OCI-LY3 (cell line): ENCODE data around the gene ZNF580.

ENCODE experiments used
- EZH2phosphoT487 ChIP-seq: fragments of 200-600 bp; shearing (Covaris generic); IDR thresholded peaks from 2 replicates; pipeline ENCODE4 v1.6.1; 2018; ENCODE audit warnings: antibody characterized with exemption, mixed run types, low read depth
- TF ChIP-seq, protein P1 (sequence below): fragments of 200-600, 300-600 bp; sonication (generic); IDR thresholded peaks from 2 replicates; pipeline ENCODE4 v1.5.1; 2014; ENCODE audit warnings: antibody characterized with exemption, low read length, low read depth

- TF ChIP-seq, protein P1, sequence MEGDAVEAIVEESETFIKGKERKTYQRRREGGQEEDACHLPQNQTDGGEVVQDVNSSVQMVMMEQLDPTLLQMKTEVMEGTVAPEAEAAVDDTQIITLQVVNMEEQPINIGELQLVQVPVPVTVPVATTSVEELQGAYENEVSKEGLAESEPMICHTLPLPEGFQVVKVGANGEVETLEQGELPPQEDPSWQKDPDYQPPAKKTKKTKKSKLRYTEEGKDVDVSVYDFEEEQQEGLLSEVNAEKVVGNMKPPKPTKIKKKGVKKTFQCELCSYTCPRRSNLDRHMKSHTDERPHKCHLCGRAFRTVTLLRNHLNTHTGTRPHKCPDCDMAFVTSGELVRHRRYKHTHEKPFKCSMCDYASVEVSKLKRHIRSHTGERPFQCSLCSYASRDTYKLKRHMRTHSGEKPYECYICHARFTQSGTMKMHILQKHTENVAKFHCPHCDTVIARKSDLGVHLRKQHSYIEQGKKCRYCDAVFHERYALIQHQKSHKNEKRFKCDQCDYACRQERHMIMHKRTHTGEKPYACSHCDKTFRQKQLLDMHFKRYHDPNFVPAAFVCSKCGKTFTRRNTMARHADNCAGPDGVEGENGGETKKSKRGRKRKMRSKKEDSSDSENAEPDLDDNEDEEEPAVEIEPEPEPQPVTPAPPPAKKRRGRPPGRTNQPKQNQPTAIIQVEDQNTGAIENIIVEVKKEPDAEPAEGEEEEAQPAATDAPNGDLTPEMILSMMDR, result no peak
- no peak for TF ChIP-seq EZH2phosphoT487
These were observed 15.8 kb downstream of the ZNF580 start for GRCh38 chr19:55656552-55656951.
